GM10266 (cell line): ENCODE data around the gene TPSB2.
"Not testable (repeated sequence)": the region's sequence is repeated elsewhere in the genome, so short reads cannot be mapped to it uniquely, and the experiment has no call there.

Source experiments
- DNase-seq: peaks from one replicate; pipeline ENCODE4 v3.0.0; 2012; ENCODE audit errors: extremely low spot score
- CTCF ChIP-seq: IDR thresholded peaks from 2 replicates; pipeline ENCODE4 v1.5.1; 2012; ENCODE audit warnings: mild to moderate bottlenecking, low read depth; ENCODE audit not compliant: control insufficient read depth, insufficient read depth; ENCODE audit errors: missing control alignments

The TPSB2 gene

GRCh38 chr16:1245452-1246020 lies 15.6 kb upstream of the TPSB2 start:
- TF ChIP-seq CTCF: no peak
- no peak for DNase-seq

- DNase-seq: no peak
- TF ChIP-seq CTCF: no peak
Observed at GRCh38 chr16:1244881-1245280, 14.9 kb upstream of the TPSB2 start.

- not testable (repeated sequence) for DNase-seq
Observed at GRCh38 chr16:1243907-1244850, 14.2 kb upstream of the TPSB2 start.

GRCh38 chr16:1243363-1243762 lies 13.4 kb upstream of the TPSB2 start:
- not testable (repeated sequence) for DNase-seq

GRCh38 chr16:1241081-1241480 lies 11.1 kb upstream of the TPSB2 start:
- not testable (repeated sequence) for DNase-seq

GRCh38 chr16:1240436-1240835 lies 10.5 kb upstream of the TPSB2 start, which contains the start of gene TPSAB1:
Gene TPSAB1 (plus strand): TSS chr16:1240705. CDS start chr16:1240939, 234 bp downstream.
- not testable (repeated sequence) for DNase-seq

- not testable (repeated sequence) for DNase-seq
Observed at GRCh38 chr16:1239575-1239974, 9.6 kb upstream of the TPSB2 start.

GRCh38 chr16:1238909-1239308 lies 8.9 kb upstream of the TPSB2 start:
- not testable (repeated sequence) for DNase-seq

GRCh38 chr16:1237990-1238389 lies 8.0 kb upstream of the TPSB2 start:
- no peak for DNase-seq
- no peak for TF ChIP-seq CTCF

GRCh38 chr16:1236659-1237058 lies 6.7 kb upstream of the TPSB2 start:
- DNase-seq: not testable (repeated sequence)

GRCh38 chr16:1232049-1232748 lies 2.2 kb upstream of the TPSB2 start:
- DNase-seq: not testable (repeated sequence)

- not testable (repeated sequence) for DNase-seq
Observed at GRCh38 chr16:1231301-1231700, 1.3 kb upstream of the TPSB2 start.

- not testable (repeated sequence) for DNase-seq
Observed at GRCh38 chr16:1230471-1231212, 658 bp upstream of the TPSB2 start.

- not testable (repeated sequence) for DNase-seq
Observed at GRCh38 chr16:1229476-1229875, 508 bp downstream of the TPSB2 start.

- not testable (repeated sequence) for DNase-seq
Observed at GRCh38 chr16:1228227-1228626, 1.8 kb downstream of the TPSB2 start.

GRCh38 chr16:1226692-1227091 lies 3.3 kb downstream of the TPSB2 start:
- DNase-seq: not testable (repeated sequence)
